DND-41 (cell line): ENCODE data around the gene SCEL.

Experiments used
- ATAC-seq: fragments of 200-7000 bp; cut with Tn5 transposase; 3 replicates; pipeline ENCODE4 v1.9.1; 2021; ENCODE audit warnings: low read depth; ENCODE audit not compliant: insufficient read depth
- DNase-seq: peaks from one replicate; pipeline ENCODE4 v3.0.0-alpha.2; 2020
- H2AFZ ChIP-seq: 2 replicates; pipeline ENCODE4 v1.6.0; 2012; ENCODE audit warnings: low read depth, low read length
- H3K27ac ChIP-seq: 2 replicates; pipeline ENCODE4 v1.5.1; 2012; ENCODE audit warnings: low read length, inconsistent platforms
- H3K27me3 ChIP-seq: fragments of 200-600 bp; sonication (generic); 2 replicates; pipeline ENCODE4 v1.6.0; 2012; ENCODE audit warnings: low read length, mild to moderate bottlenecking, inconsistent platforms; ENCODE audit not compliant: insufficient read depth, poor library complexity
- H3K36me3 ChIP-seq: 2 replicates; pipeline ENCODE4 v1.5.1; 2012; ENCODE audit warnings: low read length, inconsistent platforms; ENCODE audit not compliant: insufficient read depth
- H3K4me1 ChIP-seq: 2 replicates; pipeline ENCODE4 v1.5.1; 2012; ENCODE audit warnings: mild to moderate bottlenecking, low read length; ENCODE audit not compliant: insufficient read depth
- H3K4me2 ChIP-seq: 2 replicates; pipeline ENCODE4 v1.6.0; 2012; ENCODE audit warnings: mild to moderate bottlenecking, moderate library complexity, low read length, inconsistent platforms; ENCODE audit not compliant: insufficient read depth
- H3K4me3 ChIP-seq, 2 experiments: fragments of 200-600 bp in 1 of 2; shearing (Covaris generic) in 1 of 2; 2 replicates each; pipeline ENCODE4 v1.5.1; 2012 to 2016; ENCODE audit warnings: inconsistent platforms in 2 of 2, low read length in 2 of 2, mild to moderate bottlenecking in 2 of 2, low read depth in 1 of 2, moderate library complexity in 1 of 2
- H3K79me2 ChIP-seq: 2 replicates; pipeline ENCODE4 v1.6.0; 2012; ENCODE audit warnings: low read length, inconsistent platforms; ENCODE audit not compliant: insufficient read depth
- H3K9ac ChIP-seq: 2 replicates; pipeline ENCODE4 v1.6.0; 2012; ENCODE audit warnings: low read depth, mild to moderate bottlenecking, inconsistent platforms, low read length, moderate library complexity
- H3K9me3 ChIP-seq: 2 replicates; pipeline ENCODE4 v1.5.1; 2012; ENCODE audit warnings: low read length, moderate library complexity, mild to moderate bottlenecking, inconsistent platforms; ENCODE audit not compliant: insufficient read depth, severe bottlenecking
- H4K20me1 ChIP-seq: 2 replicates; pipeline ENCODE4 v1.6.0; 2012; ENCODE audit warnings: low read length; ENCODE audit not compliant: insufficient read depth
- CTCF ChIP-seq: IDR thresholded peaks from 2 replicates; pipeline ENCODE4 v1.5.1; 2012; ENCODE audit warnings: borderline replicate concordance, low read length, moderate library complexity, mild to moderate bottlenecking; ENCODE audit not compliant: poor library complexity, severe bottlenecking; ENCODE audit errors: extremely low read depth
- EZH2 ChIP-seq: IDR thresholded peaks from 3 replicates; pipeline ENCODE4 v1.6.1; 2012; ENCODE audit warnings: borderline replicate concordance, low read depth, mild to moderate bottlenecking, moderate library complexity, low read length, inconsistent platforms; ENCODE audit not compliant: severe bottlenecking

The SCEL gene

DNA sequence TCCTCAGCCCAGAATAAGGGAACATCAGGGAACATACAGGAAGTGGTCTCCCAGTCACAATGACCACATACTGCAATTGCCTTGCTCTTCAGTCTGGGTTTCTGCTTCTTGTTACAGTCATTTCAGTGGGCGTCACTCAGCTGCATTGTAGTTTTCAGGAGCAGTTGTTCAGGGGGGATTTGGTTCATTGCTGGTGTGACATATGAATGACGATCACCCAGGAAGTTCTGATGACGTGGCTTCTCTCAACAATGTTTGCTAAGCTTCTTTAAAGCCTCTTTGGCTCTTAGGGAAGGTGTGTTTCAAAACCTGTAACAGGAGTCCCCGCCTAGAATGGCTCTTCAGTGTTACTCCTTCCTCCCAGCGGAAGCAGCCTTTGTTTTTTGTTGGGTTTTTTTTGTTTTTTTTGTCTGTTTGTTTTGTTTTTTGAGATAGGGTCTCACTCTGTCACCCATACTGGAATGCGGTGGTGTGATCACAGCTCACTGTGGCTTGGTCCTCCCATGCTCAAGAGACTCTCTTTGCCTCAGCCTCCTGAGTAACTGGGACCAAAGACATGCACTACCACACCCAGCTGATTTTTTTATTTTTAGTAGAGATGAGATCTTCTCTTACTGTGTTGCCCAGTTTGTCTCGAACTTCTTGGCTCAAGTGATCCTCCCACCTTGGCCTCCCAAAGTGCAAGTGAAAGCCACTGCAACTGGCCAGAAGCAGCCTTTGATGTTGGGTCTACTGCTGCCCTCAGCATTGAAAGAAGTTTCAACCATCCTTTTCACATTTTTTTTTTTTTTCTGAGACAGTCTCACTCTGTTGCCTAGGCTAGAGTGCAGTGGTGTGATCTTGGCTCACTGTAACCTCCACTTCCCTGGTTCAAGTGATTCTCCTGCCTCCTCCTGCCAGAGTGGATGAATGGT lies 1.4 kb upstream of the SCEL start:
- DNase-seq = no peak

GRCh38 chr13:77536358-77536757 lies 852 bp downstream of the SCEL start:
- H3K27ac ChIP-seq = no peak overlapping the region
- no peaks in the 10 kb centered on the region for H3K79me2 ChIP-seq
- ATAC-seq (no peak), DNase-seq (no peak)
- no peaks in the 10 kb centered on the region for H3K4me1 ChIP-seq
- H3K9ac ChIP-seq = no peak overlapping the region
- no peak overlapping the region for H3K4me2 ChIP-seq
- H3K27me3 ChIP-seq = peaks cover 15% of the 10 kb centered on the region
- H3K4me3 ChIP-seq = no peak overlapping the region
- no peaks in the 10 kb centered on the region for H3K36me3 ChIP-seq
- TF ChIP-seq CTCF (no peak), EZH2 (no peak)
- no peaks in the 10 kb centered on the region for H4K20me1 ChIP-seq
- H2AFZ ChIP-seq = no peak overlapping the region
- no peaks in the 10 kb centered on the region for H3K9me3 ChIP-seq

More for the DNA sequence above, 1.4 kb upstream of the SCEL start:
- Histone ChIP-seq H2AFZ (no peak overlapping the region), H3K4me3 (no peak overlapping the region), H3K36me3 (no peaks in the 10 kb centered on the region), H3K4me1 (no peaks in the 10 kb centered on the region), H3K4me2 (no peak overlapping the region), H3K9me3 (no peaks in the 10 kb centered on the region), H3K27ac (no peak overlapping the region), H3K27me3 (peaks cover 9% of the 10 kb centered on the region), H4K20me1 (no peaks in the 10 kb centered on the region), H3K79me2 (no peaks in the 10 kb centered on the region), H3K9ac (no peak overlapping the region)
- TF ChIP-seq CTCF = no peak
- no peak for TF ChIP-seq EZH2
- ATAC-seq = no peak

DNA sequence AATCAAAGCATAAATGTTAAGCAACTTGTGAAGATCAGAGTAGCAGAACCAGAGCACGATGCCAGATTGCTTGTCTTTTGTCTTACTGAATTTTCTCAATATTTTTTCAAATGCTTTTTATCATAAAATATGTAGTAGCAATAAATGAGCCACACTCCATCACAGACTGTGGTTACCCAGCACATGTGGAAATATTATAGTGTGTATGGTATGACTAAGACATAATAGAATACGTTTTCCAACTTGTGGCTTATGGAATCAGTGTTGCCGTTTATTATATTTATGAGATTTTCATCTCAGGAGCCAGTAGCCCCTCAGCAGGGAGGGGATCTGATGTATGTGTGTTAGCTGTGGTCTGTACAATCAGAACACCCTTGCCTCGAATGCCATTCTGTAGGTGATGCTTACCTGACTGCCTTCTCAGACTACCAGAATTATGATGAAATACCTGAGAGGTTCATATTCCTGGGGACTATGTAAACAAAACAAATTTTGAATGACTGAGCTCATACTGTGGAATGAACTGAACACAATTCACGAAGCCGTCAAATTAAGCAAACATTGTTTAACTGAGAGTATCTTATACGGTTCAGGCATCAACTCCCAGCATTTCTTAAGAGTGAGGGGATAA lies 1.9 kb downstream of the SCEL start:
- ATAC-seq = no peak
- H2AFZ ChIP-seq = no peak overlapping the region
- no peak for TF ChIP-seq CTCF
- TF ChIP-seq EZH2 = no peak
- H3K9me3 ChIP-seq = no peaks in the 10 kb centered on the region
- H3K36me3 ChIP-seq = no peaks in the 10 kb centered on the region
- H4K20me1 ChIP-seq = no peaks in the 10 kb centered on the region
- no peaks in the 10 kb centered on the region for H3K79me2 ChIP-seq
- no peak overlapping the region for H3K4me2 ChIP-seq
- no peak overlapping the region for H3K4me3 ChIP-seq
- H3K27me3 ChIP-seq = peaks cover 13% of the 10 kb centered on the region
- H3K9ac ChIP-seq = no peak overlapping the region
- no peaks in the 10 kb centered on the region for H3K4me1 ChIP-seq
- no peak for DNase-seq
- no peak overlapping the region for H3K27ac ChIP-seq
